GM21529 (cell line): Measurements from ENCODE around the gene BSND.

Source experiments
- ATAC-seq: cut with Tn5 transposase; IDR thresholded peaks from one replicate; pipeline ENCODE4 v1.9.1; 2021; ENCODE audit not compliant: unreplicated experiment

Gene BSND

GRCh38 chr1:54990916-54991315 lies 7.8 kb upstream of the BSND start:
- ATAC-seq, result no peak

- ATAC-seq, result no peak
These were observed 6.8 kb upstream of the BSND start for GRCh38 chr1:54991939-54992338.

DNA sequence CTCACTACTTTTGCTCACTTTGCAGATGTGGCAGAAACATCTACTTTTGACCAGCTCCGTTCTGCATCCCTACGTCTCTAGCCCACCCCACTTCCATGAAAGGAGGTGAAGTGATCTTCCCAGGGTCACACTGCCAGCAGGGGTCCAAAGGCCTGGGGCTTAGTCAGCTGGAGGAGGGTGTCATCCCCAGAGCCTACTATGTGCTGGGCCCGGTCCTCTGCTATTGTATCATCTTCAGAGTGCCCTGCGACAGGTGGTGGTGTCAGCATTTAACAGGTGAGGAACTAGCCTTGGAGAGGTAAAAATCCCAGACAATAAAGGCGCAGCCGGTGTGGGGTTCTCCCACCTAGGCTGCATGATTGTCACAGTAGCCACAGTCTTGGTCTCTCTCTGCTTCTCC lies 5.6 kb upstream of the BSND start:
- no peak for ATAC-seq

- ATAC-seq, result no peak
These were observed 4.3 kb upstream of the BSND start for GRCh38 chr1:54994355-54994990.

- ATAC-seq, result no peak
These were observed 3.5 kb upstream of the BSND start for GRCh38 chr1:54995013-54995760.

- no peak for ATAC-seq
These were observed 2.9 kb upstream of the BSND start for GRCh38 chr1:54995835-54996234.

GRCh38 chr1:54996359-54996868 lies 2.3 kb upstream of the BSND start:
- ATAC-seq, result peak; percentile 73

DNA sequence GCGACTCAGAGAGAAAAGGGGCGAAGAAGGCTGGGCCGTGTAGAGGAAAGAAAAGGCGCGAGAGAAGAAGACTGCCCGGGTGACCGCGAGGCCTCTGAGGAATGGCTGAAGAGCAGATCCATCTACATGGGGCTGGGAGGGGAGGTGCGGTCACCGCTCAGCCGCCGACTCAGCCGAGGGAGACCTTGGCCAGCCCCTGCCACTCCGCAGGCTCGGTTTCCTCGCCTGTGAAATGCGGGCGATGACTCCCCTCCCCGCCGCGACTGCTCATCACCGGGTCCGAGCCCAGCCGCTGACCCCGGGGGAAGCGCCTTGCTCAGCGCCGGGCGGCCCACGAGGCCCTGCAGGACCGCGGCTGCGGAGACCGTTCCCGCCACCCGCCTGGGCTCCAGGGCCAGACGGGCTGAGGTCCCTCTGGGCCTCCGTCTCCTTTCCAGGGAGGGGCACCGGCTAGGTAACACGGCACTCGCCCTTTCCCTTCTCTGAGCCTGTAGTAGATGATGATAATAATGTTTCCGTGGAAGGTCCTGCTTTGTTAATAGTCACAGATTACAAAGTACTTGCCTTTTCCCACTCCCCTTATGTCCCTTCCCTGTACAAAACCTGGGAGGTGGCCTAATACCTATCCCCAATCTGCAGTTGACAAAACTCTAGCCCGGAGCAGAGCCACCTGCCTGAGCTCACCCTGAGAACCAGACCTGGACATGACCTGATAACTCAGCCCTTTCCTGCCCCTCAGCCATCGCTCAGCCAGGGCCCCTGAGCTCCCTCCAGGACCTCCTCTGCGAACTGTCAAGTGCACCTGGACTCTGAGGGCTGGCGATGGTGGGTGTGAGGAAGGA lies 1.6 kb upstream of the BSND start:
- no peak for ATAC-seq

DNA sequence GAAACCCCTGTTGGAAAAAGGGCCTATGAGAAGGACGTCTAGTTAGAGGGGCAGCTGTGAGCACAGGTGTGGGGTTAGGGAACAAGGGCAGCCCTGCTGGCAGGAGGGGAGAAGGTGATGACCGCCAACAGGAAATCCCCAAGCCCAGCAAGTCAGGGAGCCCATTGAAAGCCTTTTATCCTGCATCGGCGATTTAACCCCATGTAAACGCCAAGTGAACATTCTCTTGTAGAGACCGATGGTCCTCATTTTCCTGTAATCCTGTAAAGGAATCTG lies 1.1 kb upstream of the BSND start:
- no peak for ATAC-seq

DNA sequence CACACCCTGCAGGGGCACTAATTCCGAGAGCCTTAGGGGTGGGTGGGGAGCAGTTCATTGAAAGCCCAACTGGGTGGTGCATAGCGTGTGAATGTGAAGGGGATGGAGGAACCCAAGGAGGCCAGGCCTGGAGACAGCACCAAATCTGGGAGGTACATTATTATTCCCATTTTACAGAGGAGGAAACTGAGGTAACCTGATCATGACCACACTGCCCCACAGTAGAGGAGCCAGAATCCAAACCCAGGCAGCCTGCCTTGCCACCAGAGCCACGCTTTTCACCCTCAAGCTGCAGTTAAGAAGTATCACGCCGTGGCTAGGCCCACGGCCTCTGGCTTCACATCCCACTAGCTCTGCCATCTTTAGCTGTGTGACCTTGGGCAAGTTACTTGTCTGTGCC lies 633 bp upstream of the BSND start:
- no peak for ATAC-seq

GRCh38 chr1:55000110-55001085 lies 1.7 kb downstream of the BSND start:
- ATAC-seq, result no peak

DNA sequence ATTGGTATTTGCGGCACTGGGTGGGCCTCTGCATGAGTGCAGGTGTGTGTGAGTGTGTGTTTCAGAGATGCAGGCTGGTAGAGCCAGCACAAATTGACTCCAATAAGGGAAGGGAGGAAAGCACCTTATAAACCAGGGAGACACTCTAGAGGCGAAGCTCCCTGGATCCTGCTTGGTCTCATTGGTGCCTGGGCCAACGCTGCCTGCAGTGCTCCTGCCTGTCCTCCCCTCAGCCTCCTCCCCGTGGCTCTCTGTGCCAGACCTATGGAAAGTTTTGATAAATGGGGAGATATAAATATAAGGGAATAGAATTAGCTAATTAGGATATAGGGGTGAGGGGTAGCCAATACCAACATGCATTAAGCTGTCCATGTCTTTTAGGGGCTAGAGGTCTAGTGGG lies 2.6 kb downstream of the BSND start:
- ATAC-seq, result no peak

GRCh38 chr1:55002686-55003085 lies 4.0 kb downstream of the BSND start:
- ATAC-seq, result no peak

DNA sequence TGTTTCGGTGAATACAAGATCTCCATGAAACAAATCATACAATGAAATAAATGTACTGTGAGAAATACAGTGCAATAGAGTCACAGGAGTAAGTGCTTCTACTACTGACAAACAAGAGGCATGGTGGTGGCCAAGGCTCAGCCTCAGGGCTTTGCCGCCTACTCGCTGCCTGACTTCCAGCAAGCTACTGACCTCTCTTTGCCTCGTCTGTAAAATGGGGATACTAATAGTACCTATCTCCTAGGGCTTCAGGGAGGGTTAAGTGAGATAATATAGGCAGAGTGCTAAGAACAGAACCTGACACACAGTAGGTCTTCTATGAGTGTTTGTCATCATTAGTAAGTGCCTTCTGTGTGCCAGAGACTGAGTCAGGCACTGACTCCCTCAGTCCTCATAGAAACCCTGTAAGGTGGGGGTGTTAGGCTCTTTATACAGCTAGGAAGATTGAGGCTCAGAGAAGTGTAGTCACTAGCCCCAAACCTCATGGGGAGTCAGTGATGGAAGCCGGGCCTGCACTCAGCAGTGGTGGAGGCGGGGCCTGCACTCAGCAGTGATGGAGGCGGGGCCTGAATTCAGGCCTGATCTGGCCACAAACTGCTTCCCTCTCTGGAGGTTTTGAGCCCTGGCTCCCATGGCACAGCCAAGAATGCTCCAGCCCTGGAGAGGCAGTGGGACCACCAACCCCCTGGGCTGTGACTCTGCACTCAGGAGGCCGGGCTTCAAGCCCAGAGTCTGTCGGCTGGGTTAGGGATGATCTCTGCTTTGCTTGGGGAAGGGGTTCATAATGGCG lies 6.8 kb downstream of the BSND start:
- no peak for ATAC-seq

- no peak for ATAC-seq
These were observed 8.2 kb downstream of the BSND start for GRCh38 chr1:55006931-55007330.

DNA sequence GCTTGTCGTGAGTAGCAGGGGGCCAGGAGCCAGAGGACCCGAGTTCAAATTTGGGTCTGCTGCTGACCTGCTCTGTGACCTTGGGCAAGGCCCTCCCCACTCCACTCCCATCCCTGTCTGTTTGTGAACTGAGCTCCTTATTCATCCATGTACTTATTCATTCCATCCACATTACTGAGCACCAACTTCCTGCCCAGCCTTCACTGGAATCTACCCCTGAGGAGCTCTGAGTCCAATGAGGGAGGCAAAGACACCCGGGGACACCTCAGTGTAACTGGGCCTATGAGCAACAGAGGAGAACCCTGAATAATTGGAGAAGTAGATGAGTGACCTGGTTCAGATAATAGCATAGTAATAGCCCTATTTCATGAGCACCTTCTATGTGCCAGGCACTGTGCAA lies 8.9 kb downstream of the BSND start:
- ATAC-seq, result no peak

GRCh38 chr1:55010194-55010886 lies 11.6 kb downstream of the BSND start:
- ATAC-seq, result no peak

DNA sequence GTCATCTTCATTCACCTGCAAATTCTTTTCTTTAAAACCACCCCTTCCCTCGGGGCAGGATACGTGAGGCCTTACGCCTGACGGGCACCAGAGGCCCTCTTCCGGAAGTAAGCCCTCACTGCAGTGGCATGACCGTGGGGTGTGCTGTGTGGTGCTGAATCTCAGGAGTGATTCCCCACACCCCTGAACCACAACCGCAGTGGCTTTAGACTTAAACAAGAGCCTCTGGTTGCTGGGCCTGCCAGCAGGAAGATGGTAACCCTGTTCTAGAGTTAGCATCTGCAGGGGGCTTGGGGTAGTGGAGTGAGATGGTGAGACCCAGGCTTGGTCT lies 12.1 kb downstream of the BSND start:
- no peak for ATAC-seq

DNA sequence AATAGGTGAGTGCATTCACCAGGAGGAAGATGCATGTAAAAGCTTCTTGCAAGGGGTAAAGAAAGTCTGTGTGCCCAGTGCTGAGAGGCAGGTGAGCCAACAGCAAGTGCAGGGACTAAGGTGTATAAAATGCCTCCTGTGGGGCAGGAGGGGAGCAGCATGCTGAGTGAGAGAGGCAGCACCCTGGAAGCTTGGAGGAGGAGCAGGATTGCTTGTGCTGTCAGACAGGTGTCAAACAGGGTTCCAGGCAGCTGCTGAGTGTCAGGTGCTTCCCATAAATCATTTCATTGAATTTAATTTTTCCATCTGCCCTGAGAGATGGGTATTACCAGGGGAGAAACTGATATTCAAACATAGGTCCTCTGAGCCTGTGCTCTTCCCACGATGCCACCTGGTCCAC lies 13.9 kb downstream of the BSND start:
- ATAC-seq, result no peak

- no peak for ATAC-seq
These were observed 16.4 kb downstream of the BSND start for GRCh38 chr1:55015123-55015522.
